Adrenal gland (tissue), 12 donors: ENCODE measurements around the gene GDF7. TPM values are rescaled to one million over a fixed set of nuclear protein-coding genes. Genes with fewer than 3 reads are reported as not detected.

Source experiments
- DNase-seq, 7 donors: peaks; one replicate each; pipeline ENCODE4 v3.0.0-alpha.2; 2019 to 2020
- H3K27ac ChIP-seq, 5 donors: fragments of 200-600 bp; sonication (generic) in 4 of 5; 1 replicate in 3 of 5; 2 replicates in 2 of 5; pipeline versions ENCODE4 v1.5.1 to v1.8.0; 2016 to 2020; ENCODE audit warnings: mild to moderate bottlenecking in 1 of 5
- H3K27me3 ChIP-seq: fragments of 200-600 bp; 2 replicates; pipeline ENCODE4 v1.8.0; 2021
- H3K36me3 ChIP-seq, 2 donors: fragments of 200-600 bp; replicated peaks in 1 of 2; 1 replicate in 1 of 2; 2 replicates in 1 of 2; pipeline versions ENCODE4 v1.5.1 to v1.8.0; 2018 to 2022
- H3K4me1 ChIP-seq, 2 donors: fragments of 200-600 bp; replicated peaks in 1 of 2; 1 replicate in 1 of 2; 2 replicates in 1 of 2; pipeline versions ENCODE4 v1.5.1 to v1.8.0; 2018 to 2021
- H3K4me3 ChIP-seq, 4 donors: fragments of 200-600 bp; sonication (generic) in 3 of 4; one replicate each; pipeline ENCODE4 v1.5.1; 2016 to 2018
- H3K9me3 ChIP-seq, 3 donors: fragments of 200-600 bp; sonication (generic) in 1 of 3; replicated peaks in 1 of 3; 1 replicate in 2 of 3; 2 replicates in 1 of 3; pipeline versions ENCODE4 v1.5.1 to v1.8.0; 2016 to 2021
- CTCF ChIP-seq, 6 experiments: fragments of 450-650 bp in 4 of 6; fragments of 200-600 bp in 2 of 6; sonication (generic) in 1 of 6; IDR thresholded peaks; 1 replicate in 5 of 6; 2 replicates in 1 of 6; pipeline versions ENCODE4 v1.5.1 to v1.8.0; 2016 to 2021; ENCODE audit warnings: antibody characterized with exemption in 6 of 6, mild to moderate bottlenecking in 2 of 6, moderate library complexity in 1 of 6
- POLR2A ChIP-seq, 2 donors: fragments of 450-650 bp; IDR thresholded peaks; one replicate each; pipeline ENCODE4 v1.6.1; 2017; ENCODE audit warnings: antibody characterized with exemption in 2 of 2, mild to moderate bottlenecking in 2 of 2, moderate library complexity in 1 of 2
- WGBS, 4 donors: extraction: QIAGEN DNeasy Blood & Tissue Kit in 2 of 4; methylation state at CpG; one replicate each; pipeline versions ENCODE4 v1.1.5 to v1.1.7; 2013 to 2017; 5-methylcytosine and 5-hydroxymethylcytosine counted together
- intact Hi-C, 2 donors: fragments of 100-400 bp; cut with DNase I; formaldehyde crosslinking; loops; one replicate each; pipeline versions ENCODE4 v1.14.1 to v1.15.0; 2022 to 2023
- polyA plus RNA-seq, 3 donors: library from polyadenylated mRNA; stranded (reverse); fragments of 200-250 nt in 2 of 3; fragments of 350-450 nt in 1 of 3; fragmentation: Illumina TruSeq in 1 of 3; extraction: RNeasy Lipid Tissue Mini Kit (QIAGEN cat#74804) in 1 of 3; gene quantifications; one replicate each; pipeline ENCODE4 v1.2.3, GENCODE V29; 2013 to 2014
- total RNA-seq, 9 donors: library from RNA; depleted of rRNA in 4 of 9; stranded (reverse); fragments of >200 nt in 4 of 9; fragments of 120-200 nt in 1 of 9; fragmentation: NEBNext Ultra II Directional in 1 of 9; extraction: Animal tissue kit (Norgen Biotek cat#: 25700) in 1 of 9; gene quantifications; one replicate each; pipeline versions ENCODE4 v1.1.0 to v1.2.4, GENCODE V29; 2013 to 2023
- donor health status: healthy with polysubstance abuse.
- donor health status: Bipolar disorder and iron deficiency.
- donor health status: DM: yes; HTN: yes; CAD: no.
- donor health status: DM: no; HTN: no; CAD: no.
- donor health status: DM: no; HTN: no; CAD: no.
- donor health status: DM: yes; HTN: yes; CAD: no.

The GDF7 gene
- total and polyA plus RNA-seq, 12 donors: 0.17 to 1.8 (median 0.46) TPM

GRCh38 chr2:20664071-20664390 lies 2.9 kb upstream of the GDF7 start:
- H3K4me1 ChIP-seq: peaks cover 13 to 18% of the 10 kb centered on the region in 2 donors
- H3K27me3 ChIP-seq: peaks cover 55% of the 10 kb centered on the region
- no peak for DNase-seq
- H3K36me3 ChIP-seq: no peaks in the 10 kb centered on the region
- H3K4me3 ChIP-seq: no peak overlapping the region
- no peak overlapping the region for H3K27ac ChIP-seq
- H3K9me3 ChIP-seq: no peaks in the 10 kb centered on the region
- TF ChIP-seq CTCF (IDR thresholded peaks at IDR 0.05): no peak
- WGBS, 4 donors: 69 to 92% (median 86%) methylated on average over 2 of the region's 2 CpGs
- intact Hi-C loops: loop anchor here (5.0 kb wide), 2 partner anchors 298 to 453 kb away; no protein-coding TSS in a partner anchor

GRCh38 chr2:20664431-20665242 lies 2.3 kb upstream of the GDF7 start:
- intact Hi-C loops: loop anchor here (5.0 kb wide), 2 partner anchors 298 to 453 kb away; no protein-coding TSS in a partner anchor
- H3K36me3 ChIP-seq: no peaks in the 10 kb centered on the region
- DNase-seq: peak in 1 of 7 donors; percentile 7
- no peak for TF ChIP-seq POLR2A (IDR thresholded peaks at IDR 0.05)
- no peak for TF ChIP-seq CTCF (IDR thresholded peaks at IDR 0.05)
- peaks cover 61% of the 10 kb centered on the region for H3K27me3 ChIP-seq
- H3K4me1 ChIP-seq: peaks cover 13 to 18% of the 10 kb centered on the region in 2 donors
- 48 to 64% (median 60%) methylated on average over 16 to 17 of the region's 17 CpGs for WGBS, 4 donors
- H3K4me3 ChIP-seq: no peak overlapping the region
- H3K27ac ChIP-seq: no peak overlapping the region
- H3K9me3 ChIP-seq: no peaks in the 10 kb centered on the region

DNA sequence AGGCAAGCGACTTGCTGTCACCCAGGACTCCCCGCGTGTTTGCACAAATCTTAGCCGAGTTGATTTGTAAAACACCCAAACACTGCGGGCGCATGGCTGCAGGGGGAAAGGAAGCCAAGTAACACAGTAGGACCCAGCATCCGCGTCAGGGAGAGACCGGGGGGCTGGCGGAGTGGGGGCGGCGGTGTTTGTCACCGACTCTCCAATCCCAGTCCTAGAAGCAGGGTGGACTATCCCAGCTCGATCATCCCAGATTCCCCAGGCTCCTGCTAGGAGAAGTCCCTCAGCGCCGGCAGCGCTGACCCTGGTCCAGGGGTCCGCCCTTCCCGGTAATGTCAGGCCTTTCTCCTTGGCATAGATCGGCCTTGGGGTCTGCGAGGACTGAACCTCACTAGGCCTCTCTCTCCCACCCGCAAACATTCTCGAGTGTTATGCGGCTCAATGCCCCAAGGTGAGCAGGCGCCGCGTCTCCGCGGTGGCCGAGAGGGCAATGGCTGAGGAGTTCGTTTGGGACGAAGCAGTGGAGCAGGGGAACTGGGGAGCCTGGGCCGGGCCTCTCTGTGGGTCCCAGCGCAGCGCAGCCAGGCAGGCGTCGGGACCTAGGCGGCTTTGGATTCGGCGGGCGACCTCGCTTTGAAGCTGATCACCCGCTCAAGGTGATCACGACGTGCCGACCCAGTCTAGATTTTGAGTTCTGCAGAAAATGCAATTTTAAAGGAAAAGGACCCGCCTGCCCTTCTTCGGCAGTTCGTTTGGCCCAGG lies 1.5 kb upstream of the GDF7 start:
- H3K9me3 ChIP-seq: no peaks in the 10 kb centered on the region
- no peak overlapping the region for H3K27ac ChIP-seq
- no peak for TF ChIP-seq POLR2A (IDR thresholded peaks at IDR 0.05)
- no peak for TF ChIP-seq CTCF (IDR thresholded peaks at IDR 0.05)
- peaks cover 13 to 18% of the 10 kb centered on the region in 2 donors for H3K4me1 ChIP-seq
- peak in 1 of 7 donors; percentile 6 for DNase-seq
- peaks cover 69% of the 10 kb centered on the region for H3K27me3 ChIP-seq
- intact Hi-C loops: no loop called here
- H3K4me3 ChIP-seq: peak overlapping the region in 2 of 4 donors; percentile 29 to 50
- 17 to 66% (median 20%) methylated on average over 10 to 49 of the region's 49 CpGs for WGBS, 4 donors
- no peaks in the 10 kb centered on the region for H3K36me3 ChIP-seq

GRCh38 chr2:20666005-20666303 lies 990 bp upstream of the GDF7 start:
- Histone ChIP-seq H3K9me3 (no peaks in the 10 kb centered on the region), H3K4me3 (peak overlapping the region in 2 of 4 donors; percentile 29 to 50), H3K27me3 (peaks cover 73% of the 10 kb centered on the region), H3K27ac (no peak overlapping the region), H3K4me1 (peaks cover 13 to 18% of the 10 kb centered on the region in 2 donors), H3K36me3 (no peaks in the 10 kb centered on the region)
- DNase-seq: no peak
- intact Hi-C loops: no loop called here
- WGBS, 4 donors: 0 to 4% (median 1%) methylated on average over 15 to 34 of the region's 34 CpGs; no CpG with 5 or more reads in 1 of the 4 donors
- no peak for TF ChIP-seq POLR2A (IDR thresholded peaks at IDR 0.05)
- no peak for TF ChIP-seq CTCF (IDR thresholded peaks at IDR 0.05)
